GM19324 (cell line): ENCODE data around the gene STAM.

Experiments
- ATAC-seq: cut with Tn5 transposase; IDR thresholded peaks from one replicate; pipeline ENCODE4 v1.9.1; 2021; ENCODE audit warnings: mild to moderate bottlenecking, moderate library complexity; ENCODE audit not compliant: unreplicated experiment, low FRiP score

The STAM gene

DNA sequence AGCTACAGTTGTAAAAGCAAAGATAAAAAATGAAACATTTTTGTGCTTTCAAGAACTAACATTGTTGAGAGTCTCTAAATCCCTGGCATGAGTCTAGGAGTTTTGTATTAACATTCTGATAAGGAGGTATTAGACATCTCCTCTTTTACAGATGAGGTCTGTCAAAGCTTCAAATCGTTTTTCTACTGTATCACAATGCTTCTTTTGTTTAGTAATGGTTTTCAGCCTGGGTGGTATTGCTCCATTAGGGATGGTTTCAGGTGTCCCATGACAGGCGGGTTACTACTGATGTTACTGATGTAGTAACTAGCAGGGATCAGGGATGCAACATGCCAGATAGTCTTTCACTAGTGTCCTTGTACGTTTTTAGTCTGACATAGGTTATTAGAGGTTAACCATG lies 27.4 kb downstream of the STAM start:
- no peak for ATAC-seq

DNA sequence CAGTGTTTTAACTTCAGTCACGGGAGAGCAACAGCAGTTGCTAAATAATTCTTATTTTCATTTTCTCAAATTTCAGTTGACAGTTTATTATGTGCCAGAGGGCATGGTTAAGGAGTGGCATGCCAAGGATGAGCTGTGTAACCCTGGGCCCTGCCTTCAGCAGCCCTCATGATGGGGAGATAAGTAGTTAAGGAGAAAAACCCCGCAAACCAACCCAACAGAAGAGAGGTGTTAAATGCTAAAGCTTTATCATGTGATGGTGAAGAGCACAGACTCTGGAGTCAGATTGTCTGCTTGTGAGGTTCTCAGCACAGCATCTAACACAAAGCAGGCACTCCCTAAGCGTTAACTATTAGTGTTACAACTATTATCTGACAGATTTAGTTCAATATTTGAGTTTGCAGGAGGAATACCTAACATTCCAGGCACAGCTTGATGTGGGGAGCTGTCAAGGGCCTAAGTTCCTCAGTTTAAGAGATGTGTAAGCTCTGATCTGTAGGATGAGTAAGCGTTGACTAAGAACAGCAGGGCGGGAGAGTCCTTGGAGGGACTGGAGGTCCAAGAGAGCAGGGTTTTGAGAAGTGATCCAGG lies 29.6 kb downstream of the STAM start:
- ATAC-seq, result no peak

DNA sequence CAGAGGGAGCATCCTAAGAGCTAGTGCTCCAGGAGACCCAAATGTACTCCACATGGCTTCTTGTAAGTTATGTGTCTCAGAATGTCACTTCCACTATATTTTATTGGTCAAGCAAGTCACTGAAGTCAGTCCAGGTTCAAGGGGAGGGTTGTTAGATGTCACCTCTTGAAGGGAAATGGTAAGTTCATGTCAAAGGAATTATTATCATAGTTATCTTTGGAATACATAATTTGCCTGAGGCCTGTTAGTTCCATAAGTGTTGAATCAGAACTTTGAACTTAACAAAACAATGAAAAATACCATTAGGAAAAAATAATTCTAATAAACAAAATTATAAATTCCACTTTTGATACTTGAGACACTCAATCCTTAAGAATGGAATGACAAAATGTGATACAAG lies 30.6 kb downstream of the STAM start:
- ATAC-seq, result no peak

DNA sequence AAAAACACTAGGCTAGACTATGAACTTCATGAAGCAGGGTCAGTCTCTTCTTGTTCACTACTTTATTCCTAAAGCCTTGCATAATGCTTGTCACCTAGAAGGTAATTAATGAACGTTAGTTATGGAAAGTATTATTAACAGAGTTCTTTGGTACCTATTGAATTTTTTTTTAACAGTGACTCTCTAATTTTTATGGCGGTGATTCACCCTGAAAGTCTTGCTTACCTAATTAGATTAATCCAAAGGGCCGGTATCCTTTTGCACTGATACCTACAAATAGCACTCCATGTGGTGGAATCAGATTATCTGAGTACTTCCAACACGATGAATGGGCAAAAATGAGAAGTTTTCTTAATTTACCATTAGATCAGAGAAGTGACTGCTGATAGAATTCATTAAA lies 31.7 kb downstream of the STAM start:
- ATAC-seq, result no peak

DNA sequence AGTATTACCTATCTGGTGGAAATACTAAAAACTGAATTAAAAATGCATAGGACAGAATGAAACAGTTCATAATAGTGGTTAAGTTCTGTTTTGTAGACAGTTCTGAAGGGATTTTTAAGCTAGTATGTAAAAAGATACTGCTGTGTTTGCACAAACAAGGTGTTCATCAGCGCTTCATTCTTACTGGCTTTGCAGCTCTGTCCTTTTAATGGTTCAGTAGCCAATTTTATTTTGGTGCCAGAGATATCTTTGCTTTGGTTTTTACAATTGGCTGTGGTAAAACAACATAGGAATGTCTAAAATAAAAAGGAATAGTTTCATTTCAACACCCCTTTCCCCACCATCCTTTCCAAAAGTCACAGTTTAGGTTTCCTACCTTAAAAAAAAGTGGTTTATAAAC lies 33.0 kb downstream of the STAM start:
- ATAC-seq, result no peak

DNA sequence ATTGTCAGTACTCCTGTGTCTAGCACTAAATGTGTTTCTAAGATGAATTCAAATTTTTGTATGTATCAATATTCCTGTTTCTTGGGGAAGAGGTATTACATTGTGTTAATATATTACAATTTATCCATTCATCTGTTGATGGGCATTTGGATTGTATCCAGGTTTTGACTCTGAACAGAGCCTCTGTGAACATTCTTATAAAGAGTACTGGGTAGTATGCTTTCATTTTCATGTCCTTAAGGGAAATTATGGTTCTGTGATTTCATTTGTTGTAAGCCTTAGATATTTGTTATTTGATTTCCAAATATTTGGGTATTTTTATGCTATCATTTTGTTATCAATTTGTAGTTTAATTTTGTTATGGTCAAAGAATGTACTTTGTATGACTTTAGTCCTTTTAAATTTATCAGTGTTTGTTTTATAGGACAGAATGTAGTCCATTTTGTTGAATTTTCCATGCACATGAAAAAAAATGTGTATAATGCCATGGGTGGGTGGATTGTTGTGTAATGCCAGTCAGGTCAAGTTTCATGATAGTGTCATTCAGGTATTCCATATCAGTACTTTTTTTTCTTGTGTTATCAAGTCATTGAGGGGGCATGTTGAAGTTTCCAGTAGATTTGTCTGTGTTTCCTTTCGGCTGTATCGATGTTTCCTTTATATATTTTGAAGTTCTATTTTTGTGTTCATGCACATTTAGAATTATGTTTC lies 38.4 kb downstream of the STAM start:
- ATAC-seq, result no peak

DNA sequence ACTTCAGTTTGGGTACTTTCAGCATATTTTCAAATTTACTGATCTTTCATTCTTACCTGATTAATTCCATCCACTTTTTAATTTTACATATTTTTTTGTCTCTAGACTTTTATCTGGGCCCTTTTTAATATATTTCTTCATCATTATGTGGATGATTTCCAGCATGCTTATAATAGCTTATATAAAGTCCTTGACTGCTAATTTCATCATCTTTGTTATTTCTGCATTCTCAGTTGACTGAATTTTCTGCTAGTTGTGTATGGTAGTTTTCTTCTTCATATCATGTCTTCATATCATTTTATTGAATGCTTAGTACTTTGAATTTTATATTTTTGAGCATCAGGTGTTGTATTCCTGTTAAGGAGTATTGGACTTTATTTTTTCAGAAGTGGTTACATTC lies 39.6 kb downstream of the STAM start:
- ATAC-seq, result no peak

DNA sequence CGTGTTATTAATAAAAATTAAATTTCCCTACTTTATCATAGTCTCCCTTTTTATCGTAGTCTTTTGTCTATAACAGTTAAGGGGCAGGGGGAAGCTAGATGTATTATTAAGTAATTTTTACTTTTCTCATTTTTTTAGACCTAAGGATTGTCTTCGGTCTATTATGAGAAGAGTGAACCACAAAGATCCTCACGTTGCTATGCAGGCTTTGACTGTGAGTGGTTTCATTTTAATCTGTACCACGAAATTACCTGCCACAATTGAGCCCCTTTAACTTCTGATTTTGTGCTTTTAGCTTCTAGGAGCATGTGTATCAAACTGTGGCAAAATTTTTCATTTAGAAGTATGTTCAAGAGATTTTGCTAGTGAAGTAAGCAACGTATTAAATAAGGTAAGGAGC lies 40.6 kb downstream of the STAM start:
- no peak for ATAC-seq

DNA sequence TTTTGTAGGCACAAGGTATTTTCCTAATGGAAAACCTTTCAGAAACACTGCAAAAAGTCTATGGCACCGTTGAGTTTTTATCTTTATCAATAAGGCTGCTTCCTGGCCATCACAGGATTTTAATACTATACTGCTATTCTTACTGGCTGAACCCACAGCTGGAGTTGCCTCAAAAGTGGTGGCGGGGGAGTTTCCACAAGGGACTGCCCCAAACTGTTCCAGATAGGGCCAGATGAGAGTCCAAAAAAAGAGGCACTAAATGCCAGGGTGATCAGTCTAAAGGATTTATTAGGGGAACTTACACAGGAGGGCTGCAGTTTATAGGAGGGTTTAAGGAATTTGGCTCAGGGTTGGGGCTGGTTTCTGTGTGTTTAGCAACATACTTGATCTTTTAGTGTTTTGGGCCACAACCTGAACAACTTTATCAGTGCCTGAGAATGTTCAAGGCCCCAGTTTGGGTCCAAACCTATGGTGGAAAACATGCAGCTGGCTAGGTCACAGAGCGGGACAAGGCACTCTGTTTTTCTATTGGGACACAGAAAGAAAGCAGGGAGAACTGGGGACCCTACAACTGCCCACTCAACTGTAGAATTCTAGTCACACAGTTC lies 41.4 kb downstream of the STAM start:
- no peak for ATAC-seq

DNA sequence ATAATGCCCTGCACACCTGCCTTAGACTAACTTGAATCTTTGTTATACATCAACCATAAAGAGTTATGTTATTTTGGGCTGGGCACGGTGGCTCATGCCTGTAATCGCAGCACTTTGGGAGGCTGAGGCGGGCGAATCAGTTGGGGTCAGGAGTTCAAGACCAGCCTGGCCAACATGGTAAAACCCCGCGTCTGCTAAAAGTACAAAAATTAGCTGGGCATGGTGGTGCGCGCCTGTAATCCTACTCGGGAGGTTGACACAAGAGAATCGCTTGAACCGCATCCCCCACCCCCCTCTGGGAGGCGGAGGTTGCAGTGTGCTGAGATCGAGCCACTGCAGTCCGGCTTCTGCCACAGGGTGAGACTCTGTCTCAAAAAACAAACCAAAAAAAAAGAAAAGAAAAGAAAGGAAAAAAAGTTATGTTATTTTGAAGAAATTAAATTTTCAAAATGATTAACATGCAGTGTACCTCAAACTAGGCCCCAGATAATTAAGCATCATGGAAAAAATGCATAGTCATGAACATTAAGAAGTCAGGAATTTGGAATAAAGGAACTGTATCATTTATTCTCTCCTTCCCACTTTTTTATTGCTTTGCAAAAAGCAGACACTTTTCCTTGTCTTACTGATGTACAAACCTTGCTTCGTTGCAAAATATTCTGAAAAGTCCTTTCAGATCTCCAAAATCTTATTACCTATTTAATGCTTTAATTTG lies 43.3 kb downstream of the STAM start:
- ATAC-seq, result no peak

DNA sequence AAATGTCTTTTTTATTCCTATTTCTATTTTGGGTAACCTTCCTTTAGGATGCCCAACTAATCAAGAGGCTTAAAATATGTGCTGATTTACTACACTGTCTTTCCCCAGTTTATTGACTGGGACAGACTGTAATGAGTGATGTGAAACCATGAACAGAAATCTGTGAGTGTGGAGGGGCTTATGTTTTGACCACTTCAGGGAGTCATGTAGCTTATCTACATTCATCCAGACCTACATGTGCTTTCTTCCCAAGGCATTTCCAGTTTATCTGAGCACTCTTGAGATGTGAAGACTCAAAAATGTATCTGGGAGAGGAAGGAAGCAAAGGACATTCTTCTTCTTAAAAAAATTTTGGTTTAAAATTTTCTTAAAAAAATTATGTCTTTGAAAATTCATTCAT lies 45.2 kb downstream of the STAM start:
- no peak for ATAC-seq

DNA sequence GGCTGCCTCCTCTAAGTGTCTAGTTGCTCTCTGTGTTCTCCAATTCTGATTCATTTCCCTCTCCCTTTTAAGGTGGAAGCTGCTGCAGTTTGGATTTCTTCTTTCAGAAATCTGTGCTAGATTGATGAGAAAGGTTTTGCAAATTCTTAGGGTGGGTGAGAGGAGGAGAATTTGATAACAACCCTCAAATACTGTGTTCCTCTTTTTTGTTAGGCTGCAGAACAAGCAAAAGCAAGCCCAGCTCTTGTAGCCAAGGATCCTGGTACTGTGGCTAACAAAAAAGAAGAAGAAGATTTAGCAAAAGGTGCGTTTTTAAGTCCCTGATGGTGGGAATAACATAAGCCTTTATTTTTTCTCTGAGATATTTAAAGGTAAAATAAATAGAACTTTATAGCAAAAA lies 49.1 kb downstream of the STAM start:
- no peak for ATAC-seq

DNA sequence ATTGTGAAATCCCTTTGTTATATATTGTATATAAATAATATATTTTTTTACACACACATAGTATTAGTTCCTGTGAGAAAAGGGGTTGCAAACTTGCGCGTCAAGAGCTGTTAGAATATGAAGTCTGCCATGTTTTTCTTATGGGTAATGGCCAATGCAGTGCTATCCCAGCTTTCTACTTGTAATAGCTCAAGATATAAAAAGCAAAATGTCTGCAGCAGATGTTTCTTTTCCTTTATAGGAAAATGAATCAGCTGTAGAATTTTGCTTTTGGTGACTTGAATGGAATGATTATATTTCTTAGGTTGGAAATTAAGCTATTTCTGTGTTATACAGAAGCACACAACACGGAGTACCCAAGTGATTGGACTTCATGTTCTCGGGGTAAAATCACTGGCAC lies 54.7 kb downstream of the STAM start:
- no peak for ATAC-seq

DNA sequence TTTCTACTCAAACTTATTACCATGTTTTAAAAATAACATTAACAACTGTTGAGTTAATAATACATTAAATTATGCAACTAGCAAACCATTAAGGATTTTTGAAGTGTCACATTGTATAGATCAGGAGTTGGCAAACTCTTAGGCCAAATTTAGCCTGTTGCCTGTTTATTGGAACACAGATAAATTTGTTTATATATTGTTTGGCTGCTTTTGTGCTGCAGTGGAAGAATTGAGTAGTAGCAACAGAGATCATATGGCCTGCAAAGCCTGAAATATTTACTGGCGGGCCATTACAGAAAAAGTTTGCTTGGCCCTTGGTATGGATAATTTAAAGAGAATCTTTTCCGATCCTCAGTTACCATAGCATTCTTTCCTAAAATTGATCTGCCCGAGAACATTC lies 57.4 kb downstream of the STAM start:
- no peak for ATAC-seq

DNA sequence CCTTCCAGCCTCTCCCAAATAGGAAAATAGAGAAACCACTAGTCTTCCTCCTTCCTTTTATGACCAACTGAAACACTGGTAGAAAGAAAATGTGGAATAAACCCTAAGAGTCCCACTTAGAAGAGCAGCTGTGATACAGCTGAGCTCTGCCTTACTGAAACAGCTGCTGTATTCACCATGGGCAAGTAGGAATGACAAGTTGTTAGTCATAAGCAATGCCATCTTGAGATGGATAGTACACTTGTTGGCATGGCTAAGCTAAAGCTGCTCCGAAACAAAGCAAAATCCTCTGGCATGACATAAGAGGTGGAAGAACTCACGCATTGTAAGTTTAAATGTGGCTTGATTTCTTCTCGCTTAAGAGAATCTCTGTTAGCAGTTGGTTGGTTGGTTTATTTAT lies 59.8 kb downstream of the STAM start:
- no peak for ATAC-seq

DNA sequence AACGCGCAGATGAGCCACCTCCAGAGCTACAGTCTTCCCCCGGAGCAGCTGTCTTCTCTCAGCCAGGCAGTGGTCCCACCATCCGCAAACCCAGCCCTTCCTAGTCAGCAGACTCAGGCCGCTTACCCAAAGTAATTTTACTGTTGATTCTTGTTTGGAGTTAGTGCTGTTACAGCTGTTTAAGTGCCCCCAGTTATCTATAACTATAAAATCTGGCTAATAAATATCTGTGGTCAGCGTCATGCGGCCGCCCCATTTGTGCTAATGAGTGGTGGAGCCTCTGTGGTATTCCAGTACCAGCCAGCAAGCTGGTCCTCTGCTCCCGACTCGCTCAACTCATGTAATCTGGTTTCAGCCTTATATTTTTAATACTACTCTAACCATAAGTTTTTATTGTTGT lies 64.9 kb downstream of the STAM start:
- no peak for ATAC-seq

DNA sequence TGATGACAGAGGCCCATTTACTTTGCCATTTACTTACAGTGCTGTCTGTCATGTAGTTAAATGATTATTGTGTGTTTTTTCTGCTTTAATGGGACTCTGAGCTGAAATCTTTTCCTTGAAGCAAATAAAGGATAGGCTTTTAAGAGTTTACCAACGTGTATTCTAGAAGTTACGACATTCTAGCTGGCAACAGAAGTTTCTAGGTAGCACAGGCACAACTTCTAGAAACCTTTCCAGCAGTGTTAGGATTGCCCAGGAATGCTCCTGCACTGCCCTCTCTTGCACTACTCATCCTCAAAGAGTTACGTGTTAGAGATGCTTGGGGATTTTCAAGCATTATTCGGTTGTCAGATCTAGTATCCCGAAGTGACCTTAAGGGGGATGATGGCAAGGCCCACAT lies 65.5 kb downstream of the STAM start:
- ATAC-seq, result no peak

DNA sequence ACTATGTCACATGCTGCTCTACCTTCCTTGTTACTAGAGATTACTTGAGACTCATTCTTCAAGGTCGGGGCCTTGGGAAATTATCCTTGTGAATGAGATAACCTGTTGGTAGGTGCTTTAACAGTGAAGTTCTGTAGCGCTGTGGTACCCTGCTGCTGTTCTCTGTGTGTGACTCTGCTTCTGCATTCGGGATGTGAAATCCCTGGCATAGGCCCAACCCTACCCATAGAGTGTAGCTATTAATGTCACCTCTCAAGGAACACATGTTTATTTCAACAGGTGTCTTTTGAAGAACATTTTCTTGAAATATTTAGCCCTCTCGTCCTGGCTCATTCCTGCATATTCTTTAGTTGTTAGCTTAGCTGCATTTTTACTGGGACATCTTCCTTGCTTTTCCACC lies 66.2 kb downstream of the STAM start:
- no peak for ATAC-seq

DNA sequence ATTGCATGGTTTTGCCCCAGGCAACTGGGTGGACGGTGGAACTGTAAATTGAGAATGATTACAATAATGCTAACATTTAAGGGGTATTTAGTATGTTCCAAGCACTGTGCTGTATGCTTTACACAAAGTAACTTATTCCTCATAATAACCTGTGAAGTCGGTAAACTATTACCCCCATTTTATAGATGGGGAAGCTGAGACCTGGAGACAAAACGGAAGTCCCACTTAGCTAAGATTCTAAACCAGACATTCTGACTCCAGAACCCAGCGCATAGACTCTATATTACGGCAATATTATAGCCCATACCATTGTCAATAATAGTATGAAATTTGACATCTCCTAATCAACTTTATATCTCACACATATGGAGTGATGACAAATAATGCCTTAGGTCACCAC lies 68.1 kb downstream of the STAM start:
- no peak for ATAC-seq

DNA sequence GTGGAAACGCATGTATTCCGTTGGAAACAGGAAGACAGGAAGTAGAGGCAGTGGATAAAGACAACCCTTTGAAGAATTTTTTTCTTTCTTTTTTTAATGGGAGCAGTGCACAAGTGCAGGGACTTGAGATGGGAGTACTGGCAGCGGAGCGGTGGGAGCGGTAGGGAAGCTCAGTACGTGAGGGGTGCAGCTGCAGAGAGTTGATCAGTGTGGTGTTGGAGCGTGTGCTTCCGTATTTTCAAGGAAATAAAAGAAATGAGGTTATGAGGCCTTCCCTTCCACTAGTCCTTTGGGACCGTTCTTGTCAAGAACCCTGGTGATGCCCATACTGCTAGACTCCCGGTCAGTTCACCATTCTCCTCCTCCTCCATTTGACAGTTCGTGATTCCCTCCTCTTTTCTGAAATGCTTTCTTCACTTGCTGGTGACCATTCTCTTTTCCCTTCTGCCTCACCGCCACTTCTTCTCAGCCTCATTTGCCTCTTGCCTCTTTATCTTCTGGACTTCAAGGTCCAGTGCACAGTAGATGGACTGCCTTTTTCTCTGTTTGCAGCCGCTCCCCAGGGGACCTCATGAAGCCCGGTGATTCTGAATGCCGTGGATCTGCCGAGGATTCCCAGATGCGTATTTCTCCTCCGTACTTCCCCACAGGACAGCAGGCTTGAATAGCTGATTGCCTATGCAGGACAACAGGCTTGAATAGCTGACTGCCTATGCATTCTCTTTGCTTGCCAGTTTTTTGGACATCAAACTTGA lies 68.9 kb downstream of the STAM start:
- no peak for ATAC-seq

DNA sequence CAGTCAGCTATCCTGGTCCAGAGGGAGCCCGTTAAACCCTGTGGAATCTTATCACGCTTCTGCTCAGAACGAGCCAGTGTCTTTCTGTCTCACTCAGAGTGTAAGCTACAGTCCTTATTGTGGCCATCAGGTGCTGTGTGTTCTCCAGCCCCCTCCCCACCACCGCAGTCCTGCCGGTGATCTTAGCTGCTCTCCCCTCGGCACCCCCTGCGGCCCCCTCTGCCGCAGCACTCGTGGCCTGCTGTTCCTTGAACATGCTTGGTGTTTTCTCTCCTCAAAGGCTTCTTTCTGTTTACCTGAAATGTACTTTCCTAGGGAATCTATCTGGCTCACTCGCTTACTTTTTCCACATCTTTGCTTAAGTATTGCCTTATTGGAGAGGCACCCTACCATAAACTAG lies 69.8 kb downstream of the STAM start:
- ATAC-seq, result no peak
